Glutamatergic neuron (in vitro differentiated cells): Measurements from ENCODE around the gene NEIL1. TPM values are rescaled to one million over a fixed set of nuclear protein-coding genes. Genes with fewer than 3 reads are reported as not detected.

ENCODE experiments used
- DNase-seq: peaks from one replicate; pipeline ENCODE4 v3.0.0; 2022
- H3K27ac Mint-ChIP-seq: one replicate; pipeline ENCODE4 v1.8.0; 2020; ENCODE audit warnings: mild to moderate bottlenecking, mixed read lengths, inconsistent platforms; ENCODE audit not compliant: unreplicated experiment
- H3K27me3 Mint-ChIP-seq: one replicate; pipeline ENCODE4 v1.8.0; 2020; ENCODE audit warnings: mild to moderate bottlenecking, moderate library complexity, mixed read lengths, inconsistent platforms; ENCODE audit not compliant: unreplicated experiment
- H3K36me3 Mint-ChIP-seq: one replicate; pipeline ENCODE4 v1.8.0; 2020; ENCODE audit warnings: mild to moderate bottlenecking, mixed read lengths, inconsistent platforms; ENCODE audit not compliant: unreplicated experiment
- H3K4me1 Mint-ChIP-seq: one replicate; pipeline ENCODE4 v1.8.0; 2020; ENCODE audit warnings: mild to moderate bottlenecking, low read depth, mixed read lengths, inconsistent platforms; ENCODE audit not compliant: unreplicated experiment
- H3K4me3 Mint-ChIP-seq: one replicate; pipeline ENCODE4 v1.8.0; 2020; ENCODE audit warnings: mild to moderate bottlenecking, mixed read lengths, inconsistent platforms; ENCODE audit not compliant: unreplicated experiment
- H3K9me3 Mint-ChIP-seq: one replicate; pipeline ENCODE4 v1.8.0; 2020; ENCODE audit warnings: mild to moderate bottlenecking, moderate library complexity, mixed read lengths, inconsistent platforms; ENCODE audit not compliant: unreplicated experiment
- CTCF ChIP-seq: fragments of 200-600 bp; sonication (generic); IDR thresholded peaks from one replicate; pipeline ENCODE4 v1.5.0; 2021; ENCODE audit not compliant: partially characterized antibody, unreplicated experiment
- microRNA-seq: library from miRNA; unstranded; fragments of <30 nt; microRNA quantifications from one replicate; pipeline ENCODE4, GENCODE V29; 2020; ENCODE audit not compliant: unreplicated experiment
- total RNA-seq: library from RNA; stranded (reverse); fragmentation: NEBNext Ultra II Directional; extraction: Animal tissue kit (Norgen Biotek cat#: 25700); gene quantifications from one replicate; pipeline ENCODE4 v1.2.1, GENCODE V29; 2021; ENCODE audit not compliant: unreplicated experiment

NEIL1 gene
- total RNA-seq, 1 donor from 2014 or later = 11.8 TPM

GRCh38 chr15:75397494-75397893 lies 50.7 kb downstream of the NEIL1 start:
- H3K4me3 Mint-ChIP-seq = no peak overlapping the region
- H3K36me3 Mint-ChIP-seq = no peaks in the 10 kb centered on the region
- no peaks in the 10 kb centered on the region for H3K4me1 Mint-ChIP-seq
- H3K27ac Mint-ChIP-seq = no peak overlapping the region
- no peaks in the 10 kb centered on the region for H3K9me3 Mint-ChIP-seq
- no peak for DNase-seq
- H3K27me3 Mint-ChIP-seq = no peaks in the 10 kb centered on the region
- TF ChIP-seq CTCF = no peak

- H3K4me3 Mint-ChIP-seq = no peak overlapping the region
- H3K4me1 Mint-ChIP-seq = no peaks in the 10 kb centered on the region
- H3K27ac Mint-ChIP-seq = no peak overlapping the region
- no peaks in the 10 kb centered on the region for H3K27me3 Mint-ChIP-seq
- no peak for TF ChIP-seq CTCF
- no peak for DNase-seq
- no peaks in the 10 kb centered on the region for H3K36me3 Mint-ChIP-seq
- peaks cover 3% of the 10 kb centered on the region for H3K9me3 Mint-ChIP-seq
Observed at GRCh38 chr15:75403892-75404291, 57.1 kb downstream of the NEIL1 start.

Small RNAs within 50 kb of the gene (microRNA-seq; reads per million reads assigned to microRNA genes)
- gene MIR631 = not detected

Other genes with a start within 250 kb of the NEIL1 start
- gene C15orf39, start 145.2 kb upstream of the NEIL1 start, total RNA-seq = 9.0 TPM
- not detected for gene GOLGA6C, start 88.7 kb upstream of the NEIL1 start, total RNA-seq
- gene GOLGA6D, start 64.2 kb upstream of the NEIL1 start, total RNA-seq = not detected
- gene COMMD4, start 11.0 kb upstream of the NEIL1 start, total RNA-seq = 66.2 TPM
- gene MAN2C1, start 21.6 kb downstream of the NEIL1 start, total RNA-seq = 300 TPM
- gene SIN3A, start 104.7 kb downstream of the NEIL1 start, total RNA-seq = 45.4 TPM
- 138 TPM for gene PTPN9, start 232.3 kb downstream of the NEIL1 start, total RNA-seq